Stimulated activated naive CD8-positive, alpha-beta T cell treated with anti-CD3 and anti-CD28 coated beads, Interleukin-15, Interleukin-2, amounts not matched to agents 100 ng/mL and 50 ng/mL, for 24 hours (primary cell): Measurements from ENCODE around the gene MB21D2.
"Not testable (repeated sequence)": the region's sequence is repeated elsewhere in the genome, so short reads cannot be mapped to it uniquely, and the experiment has no call there.

Experiments
- H3K27ac Mint-ChIP-seq: one replicate; pipeline ENCODE4 v1.8.0; 2021; ENCODE audit warnings: mild to moderate bottlenecking, mixed read lengths
- H3K27me3 Mint-ChIP-seq: one replicate; pipeline ENCODE4 v1.8.0; 2021; ENCODE audit warnings: mixed read lengths
- H3K36me3 Mint-ChIP-seq: one replicate; pipeline ENCODE4 v1.8.0; 2021; ENCODE audit warnings: low read depth, mixed read lengths
- H3K4me1 Mint-ChIP-seq: one replicate; pipeline ENCODE4 v1.8.0; 2021; ENCODE audit warnings: low read depth, mixed read lengths
- H3K4me3 Mint-ChIP-seq: one replicate; pipeline ENCODE4 v1.8.0; 2021; ENCODE audit warnings: mild to moderate bottlenecking, mixed read lengths
- H3K9me3 Mint-ChIP-seq: one replicate; pipeline ENCODE4 v1.8.0; 2021; ENCODE audit warnings: mixed read lengths

The MB21D2 gene

DNA sequence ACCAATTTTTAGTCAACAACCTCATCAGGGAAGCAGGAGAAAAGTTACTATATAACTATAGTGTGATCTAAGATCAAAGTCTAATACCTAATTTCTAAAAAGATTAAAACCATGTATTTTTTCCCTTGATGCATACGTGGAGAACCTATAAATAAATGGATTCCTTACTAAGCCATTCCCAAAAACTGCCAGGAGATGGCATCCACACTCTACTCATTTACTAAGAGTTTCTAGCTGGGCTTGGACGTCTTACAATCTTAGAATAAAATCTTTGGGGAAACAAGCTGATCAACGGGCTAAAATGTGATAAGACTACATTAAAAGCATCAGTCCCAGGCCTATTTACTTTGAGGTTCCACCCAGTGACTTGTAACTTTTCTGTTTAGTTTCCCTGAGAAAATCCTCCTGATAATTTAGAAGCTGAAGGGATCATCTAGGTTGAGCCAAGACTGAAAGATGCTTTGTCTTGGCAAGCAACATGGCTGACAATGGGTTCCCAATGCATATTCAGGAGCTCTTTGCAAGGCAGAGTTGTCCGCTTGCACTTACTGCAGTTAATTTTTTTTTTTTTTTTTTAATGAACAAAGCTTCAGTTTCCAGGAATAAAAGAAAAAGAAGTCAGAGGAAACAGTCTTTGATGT lies 104.8 kb downstream of the MB21D2 start:
- peaks cover 16% of the 10 kb centered on the region for H3K4me1 Mint-ChIP-seq
- H3K4me3 Mint-ChIP-seq: no peak overlapping the region
- no peaks in the 10 kb centered on the region for H3K9me3 Mint-ChIP-seq
- H3K36me3 Mint-ChIP-seq: no peaks in the 10 kb centered on the region
- no peak overlapping the region for H3K27ac Mint-ChIP-seq
- H3K27me3 Mint-ChIP-seq: peaks cover 3% of the 10 kb centered on the region

DNA sequence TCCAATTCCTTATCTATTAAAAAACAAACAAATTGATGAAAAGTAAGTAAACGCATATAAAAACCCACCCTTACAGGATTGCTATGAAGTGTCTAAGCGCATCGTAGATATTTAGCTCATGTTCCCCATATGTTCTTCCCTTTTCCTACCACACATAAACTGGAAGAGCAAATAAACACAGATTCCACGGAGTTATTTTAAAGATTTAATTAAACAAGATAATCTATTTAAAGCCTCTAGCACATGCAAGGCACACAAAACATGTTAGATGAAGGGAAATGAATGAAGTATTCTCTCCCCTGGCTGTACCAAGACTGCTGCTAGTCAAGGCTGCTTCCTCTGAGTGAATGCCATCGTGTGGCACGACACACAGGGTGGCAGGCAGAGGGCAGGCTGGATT lies 111.9 kb downstream of the MB21D2 start:
- no peaks in the 10 kb centered on the region for H3K4me1 Mint-ChIP-seq
- H3K27me3 Mint-ChIP-seq: no peaks in the 10 kb centered on the region
- no peaks in the 10 kb centered on the region for H3K36me3 Mint-ChIP-seq
- H3K4me3 Mint-ChIP-seq: no peak overlapping the region
- no peak overlapping the region for H3K27ac Mint-ChIP-seq
- H3K9me3 Mint-ChIP-seq: no peaks in the 10 kb centered on the region

DNA sequence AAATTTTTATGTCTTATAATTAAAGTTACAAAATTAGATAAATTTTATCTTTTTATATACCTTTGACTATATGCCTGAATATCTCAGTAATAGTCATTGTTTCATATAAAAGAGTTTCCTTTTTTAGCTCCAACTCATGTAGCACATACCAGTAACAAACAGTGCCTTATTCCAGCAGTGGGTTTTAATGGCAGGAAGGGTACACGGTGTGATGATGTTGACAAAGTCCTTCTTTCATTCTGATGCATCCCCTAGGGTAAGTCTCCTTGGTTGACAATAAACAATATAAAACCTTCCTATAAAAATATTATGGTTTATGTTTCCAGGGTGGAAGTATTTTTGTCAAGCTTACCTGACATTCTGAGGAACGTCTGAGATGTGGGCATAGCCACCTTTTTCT lies 113.2 kb downstream of the MB21D2 start:
- Mint-ChIP-seq H3K4me3 (no peak overlapping the region), H3K4me1 (no peaks in the 10 kb centered on the region), H3K36me3 (no peaks in the 10 kb centered on the region), H3K27me3 (no peaks in the 10 kb centered on the region), H3K9me3 (no peaks in the 10 kb centered on the region), H3K27ac (no peak overlapping the region)

DNA sequence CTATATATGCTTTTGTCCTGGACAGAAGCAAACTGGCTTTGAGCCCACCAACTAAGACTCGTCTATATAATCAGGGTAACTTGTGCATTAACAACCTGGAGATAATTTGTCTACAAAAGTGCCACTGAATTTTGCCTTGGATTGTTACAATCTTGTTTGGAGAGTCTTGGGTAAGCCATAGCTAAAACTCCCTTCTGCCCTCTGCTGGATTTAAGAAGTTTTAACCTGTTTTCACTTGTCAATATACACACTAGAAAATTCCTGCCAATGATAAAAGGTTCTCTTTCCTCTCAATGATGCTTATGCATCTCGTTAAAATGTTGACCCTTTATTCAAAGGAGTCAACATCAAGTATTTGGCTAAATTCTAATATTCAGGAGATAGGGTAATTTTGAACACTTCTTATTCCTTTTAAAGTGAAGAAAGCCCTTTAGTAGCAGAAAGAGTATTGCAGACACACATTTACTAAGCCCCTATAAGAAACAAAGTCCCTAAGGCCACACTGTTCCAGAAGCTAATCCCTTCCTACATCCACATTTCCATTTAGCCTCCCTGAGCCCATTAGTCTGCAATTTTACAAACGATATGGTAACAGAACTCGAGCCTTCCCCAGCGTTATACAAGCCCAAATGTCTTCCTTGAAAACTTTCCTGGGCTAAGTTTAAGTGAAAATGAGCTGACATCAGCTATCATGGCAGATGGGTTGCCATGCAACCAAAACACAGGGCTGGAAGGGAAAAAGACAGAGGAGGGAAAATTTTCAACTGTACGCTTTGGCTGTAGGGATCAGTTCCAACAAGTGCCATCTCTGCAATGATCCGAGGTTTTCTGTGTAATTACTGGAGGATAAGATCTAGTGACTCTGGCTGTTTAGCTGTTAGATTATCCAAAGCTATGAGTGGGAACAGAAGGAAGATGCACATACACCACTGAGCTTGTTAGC lies 114.4 kb downstream of the MB21D2 start:
- H3K9me3 Mint-ChIP-seq: no peaks in the 10 kb centered on the region
- H3K27ac Mint-ChIP-seq: no peak overlapping the region
- no peaks in the 10 kb centered on the region for H3K27me3 Mint-ChIP-seq
- no peak overlapping the region for H3K4me3 Mint-ChIP-seq
- H3K4me1 Mint-ChIP-seq: no peaks in the 10 kb centered on the region
- H3K36me3 Mint-ChIP-seq: no peaks in the 10 kb centered on the region

DNA sequence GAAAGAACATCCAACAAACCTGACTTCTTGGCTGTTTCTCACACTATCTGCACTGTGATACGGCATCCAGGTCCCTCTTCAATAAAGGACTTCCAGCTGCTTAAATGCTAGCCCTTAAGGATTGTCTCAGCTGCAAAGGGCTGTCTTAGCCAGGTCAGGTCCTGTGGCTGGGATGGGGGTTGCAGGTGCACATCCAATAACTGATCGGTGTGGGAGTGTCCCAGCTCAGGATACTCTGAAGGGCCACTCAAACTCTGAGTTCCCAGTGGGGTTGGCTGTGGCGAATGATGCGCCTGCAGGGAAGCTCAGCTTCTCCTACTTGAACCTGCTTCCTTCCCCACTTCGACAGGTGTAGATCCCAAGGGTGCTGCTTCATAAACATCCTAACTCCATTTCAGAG lies 115.7 kb downstream of the MB21D2 start:
- Mint-ChIP-seq H3K27me3 (no peaks in the 10 kb centered on the region), H3K4me3 (no peak overlapping the region), H3K4me1 (no peaks in the 10 kb centered on the region), H3K9me3 (no peaks in the 10 kb centered on the region), H3K36me3 (no peaks in the 10 kb centered on the region), H3K27ac (no peak overlapping the region)

DNA sequence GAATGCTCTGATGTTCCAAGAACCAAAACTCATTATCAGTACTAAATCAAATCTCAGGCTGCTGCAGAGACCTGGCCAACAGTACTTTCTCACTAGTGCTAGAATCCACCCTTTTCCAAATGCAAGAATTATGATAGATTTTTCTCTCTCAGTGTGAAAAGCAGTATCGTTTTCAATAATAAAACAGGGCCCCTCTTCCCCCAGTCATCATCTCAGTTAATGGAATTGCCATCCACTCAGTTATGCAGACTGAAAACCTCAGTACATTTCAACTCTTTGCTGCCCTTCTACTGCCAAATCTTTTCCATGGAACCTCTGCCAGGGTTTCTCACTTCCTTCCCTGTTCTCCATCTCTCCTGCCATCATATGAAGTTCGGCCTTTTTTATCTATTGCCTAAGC lies 117.9 kb downstream of the MB21D2 start:
- H3K36me3 Mint-ChIP-seq: no peaks in the 10 kb centered on the region
- H3K4me1 Mint-ChIP-seq: no peaks in the 10 kb centered on the region
- H3K4me3 Mint-ChIP-seq: no peak overlapping the region
- no peak overlapping the region for H3K27ac Mint-ChIP-seq
- no peaks in the 10 kb centered on the region for H3K9me3 Mint-ChIP-seq
- H3K27me3 Mint-ChIP-seq: no peaks in the 10 kb centered on the region

DNA sequence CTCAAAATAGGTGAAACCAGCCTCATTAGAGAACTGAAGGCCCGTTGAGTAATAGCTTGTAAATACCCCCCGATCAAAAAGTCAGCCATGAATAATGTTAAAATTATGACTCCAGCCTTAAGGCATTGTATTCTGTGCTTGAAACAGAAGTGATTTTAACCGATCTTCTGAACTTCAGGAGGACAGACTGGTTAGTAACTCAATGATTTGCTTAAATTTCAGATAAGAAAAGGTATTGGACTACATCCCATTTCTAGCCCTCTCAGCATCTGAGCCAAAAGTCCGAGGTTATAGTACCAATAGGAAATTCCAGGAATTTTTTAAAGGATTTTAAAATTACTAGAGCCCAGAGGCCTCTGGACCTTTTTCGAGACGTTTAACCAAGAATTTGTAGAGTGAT lies 122.6 kb downstream of the MB21D2 start:
- no peak overlapping the region for H3K27ac Mint-ChIP-seq
- no peak overlapping the region for H3K4me3 Mint-ChIP-seq
- H3K9me3 Mint-ChIP-seq: no peaks in the 10 kb centered on the region
- no peaks in the 10 kb centered on the region for H3K27me3 Mint-ChIP-seq
- no peaks in the 10 kb centered on the region for H3K4me1 Mint-ChIP-seq
- no peaks in the 10 kb centered on the region for H3K36me3 Mint-ChIP-seq

DNA sequence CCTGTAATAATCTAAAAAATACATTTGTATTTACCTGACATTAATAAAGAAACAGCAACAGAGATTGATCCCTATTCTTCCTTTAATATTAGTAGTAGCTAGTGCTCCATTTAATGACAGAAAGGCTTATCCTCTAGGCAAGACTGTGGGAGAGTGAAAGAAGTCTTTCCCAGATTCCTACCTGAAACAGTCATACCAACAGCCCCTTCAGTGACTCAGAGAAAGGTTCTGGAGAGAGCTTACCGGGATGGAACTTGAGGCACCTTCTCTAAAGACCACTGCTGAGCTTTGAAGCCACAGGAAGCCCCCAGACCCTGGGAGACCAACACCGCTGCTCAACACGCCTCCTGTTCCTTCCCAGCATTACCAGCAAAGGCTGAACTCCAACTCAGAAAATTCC lies 123.4 kb downstream of the MB21D2 start:
- no peaks in the 10 kb centered on the region for H3K9me3 Mint-ChIP-seq
- H3K36me3 Mint-ChIP-seq: no peaks in the 10 kb centered on the region
- no peaks in the 10 kb centered on the region for H3K27me3 Mint-ChIP-seq
- no peak overlapping the region for H3K27ac Mint-ChIP-seq
- H3K4me1 Mint-ChIP-seq: no peaks in the 10 kb centered on the region
- no peak overlapping the region for H3K4me3 Mint-ChIP-seq

DNA sequence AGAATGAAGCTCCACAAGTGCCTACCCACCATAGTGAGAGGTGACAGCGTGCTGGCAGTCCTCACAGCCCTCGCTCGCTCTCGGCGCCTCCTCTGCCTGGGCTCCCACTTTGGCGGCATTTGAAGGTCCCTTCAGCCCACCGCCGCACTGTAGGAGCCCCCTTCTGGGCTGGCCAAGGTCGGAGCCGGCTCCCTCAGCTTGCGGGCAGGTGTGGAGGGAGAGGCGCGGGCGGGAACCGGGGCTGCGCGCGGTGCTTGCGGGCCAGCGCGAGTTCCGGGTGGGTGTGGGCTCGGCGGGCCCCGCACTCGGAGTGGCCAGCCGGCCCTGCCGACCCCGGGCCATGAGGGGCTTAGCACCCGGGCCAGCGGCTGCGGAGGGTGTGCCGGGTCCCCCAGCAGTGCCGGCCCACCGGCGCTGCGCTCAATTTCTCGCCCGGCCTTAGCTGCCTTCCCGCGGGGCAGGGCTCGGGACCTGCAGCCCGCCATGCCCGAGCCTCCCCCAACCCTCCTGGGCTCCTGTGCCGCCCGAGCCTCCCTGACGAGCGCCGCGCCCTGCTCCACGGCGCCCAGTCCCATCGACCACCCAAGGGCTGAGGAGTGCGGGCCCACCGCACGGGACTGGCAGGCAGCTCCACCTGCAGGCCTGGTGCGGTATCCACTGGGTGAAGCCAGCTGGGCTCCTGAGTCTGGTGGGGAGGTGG lies 128.7 kb downstream of the MB21D2 start:
- not testable (repeated sequence) for H3K36me3 Mint-ChIP-seq, H3K27ac Mint-ChIP-seq, H3K9me3 Mint-ChIP-seq, H3K4me3 Mint-ChIP-seq, H3K4me1 Mint-ChIP-seq, H3K27me3 Mint-ChIP-seq

DNA sequence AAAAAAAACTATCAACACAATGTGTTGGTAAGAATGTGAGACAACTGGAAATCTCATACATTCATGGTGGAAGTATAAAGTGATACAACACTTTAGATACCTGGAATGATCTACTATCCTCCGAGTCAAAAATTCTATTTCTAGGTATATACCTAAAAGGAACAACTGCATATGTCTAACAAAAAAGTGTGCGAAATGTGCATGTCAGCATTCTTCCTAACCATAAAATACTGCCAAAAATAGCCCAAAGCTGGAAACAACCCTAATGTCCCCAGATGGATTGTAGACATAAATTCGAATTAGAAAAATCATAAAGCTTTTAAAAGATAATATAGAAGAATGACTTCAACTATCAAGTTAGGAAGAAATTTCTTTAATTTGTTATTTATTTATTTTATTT lies 139.1 kb downstream of the MB21D2 start:
- no peaks in the 10 kb centered on the region for H3K4me1 Mint-ChIP-seq
- no peaks in the 10 kb centered on the region for H3K27me3 Mint-ChIP-seq
- H3K9me3 Mint-ChIP-seq: peaks cover 14% of the 10 kb centered on the region
- no peak overlapping the region for H3K27ac Mint-ChIP-seq
- no peaks in the 10 kb centered on the region for H3K36me3 Mint-ChIP-seq
- H3K4me3 Mint-ChIP-seq: no peak overlapping the region

DNA sequence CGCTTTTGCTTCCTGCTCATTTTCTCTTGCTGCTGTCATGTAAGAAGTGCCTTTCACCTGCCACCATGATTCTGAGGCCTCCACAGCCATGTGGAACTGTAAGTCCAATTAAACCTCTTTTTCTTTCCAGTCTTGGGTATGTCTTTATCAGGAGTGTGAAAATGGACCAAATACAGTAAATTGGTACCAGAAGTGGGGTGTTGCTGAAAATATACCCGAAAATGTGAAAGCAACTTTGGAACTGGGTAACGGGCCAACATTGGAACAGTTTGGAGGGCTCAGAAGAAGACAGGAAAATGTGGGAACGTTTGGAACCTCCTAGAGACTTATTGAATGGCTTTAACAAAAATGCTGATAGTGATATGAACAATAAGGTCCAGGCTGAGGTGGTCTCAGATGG lies 143.3 kb downstream of the MB21D2 start:
- not testable (repeated sequence) for H3K4me1 Mint-ChIP-seq, H3K36me3 Mint-ChIP-seq, H3K4me3 Mint-ChIP-seq, H3K27me3 Mint-ChIP-seq, H3K27ac Mint-ChIP-seq
- peaks cover 16% of the 10 kb centered on the region for H3K9me3 Mint-ChIP-seq

DNA sequence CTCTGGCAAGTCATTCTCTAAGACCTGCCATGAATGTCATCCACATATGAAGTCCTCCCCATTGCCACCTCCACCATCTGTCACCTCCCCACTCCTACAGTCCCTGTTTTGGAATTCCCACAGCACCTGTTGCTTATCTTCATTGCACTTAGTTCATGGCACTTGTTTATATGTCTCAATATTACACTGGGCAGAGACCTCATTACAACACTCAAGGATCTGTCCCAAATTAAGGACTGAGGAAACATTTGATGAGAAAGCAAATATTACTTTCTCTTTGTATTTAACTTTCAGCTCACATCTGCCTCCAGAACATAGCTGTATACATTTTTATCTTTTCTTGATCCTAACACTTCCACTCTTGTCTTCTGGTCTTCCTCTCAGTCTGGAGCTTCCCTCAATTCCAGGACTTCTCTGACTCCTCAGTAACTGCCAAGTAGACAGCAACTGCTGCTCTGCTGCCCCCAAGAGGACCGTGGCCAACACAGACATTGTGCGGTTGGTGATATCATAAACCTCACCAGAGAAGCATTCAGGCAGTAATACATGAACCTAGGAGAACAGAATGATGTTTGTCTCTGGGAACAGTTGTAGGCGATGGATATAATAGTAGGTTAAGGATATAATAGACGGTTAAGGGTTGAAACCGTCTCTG lies 145.3 kb downstream of the MB21D2 start:
- no peak overlapping the region for H3K27ac Mint-ChIP-seq
- H3K36me3 Mint-ChIP-seq: no peaks in the 10 kb centered on the region
- no peaks in the 10 kb centered on the region for H3K27me3 Mint-ChIP-seq
- H3K4me3 Mint-ChIP-seq: no peak overlapping the region
- no peaks in the 10 kb centered on the region for H3K4me1 Mint-ChIP-seq
- H3K9me3 Mint-ChIP-seq: peaks cover 16% of the 10 kb centered on the region

DNA sequence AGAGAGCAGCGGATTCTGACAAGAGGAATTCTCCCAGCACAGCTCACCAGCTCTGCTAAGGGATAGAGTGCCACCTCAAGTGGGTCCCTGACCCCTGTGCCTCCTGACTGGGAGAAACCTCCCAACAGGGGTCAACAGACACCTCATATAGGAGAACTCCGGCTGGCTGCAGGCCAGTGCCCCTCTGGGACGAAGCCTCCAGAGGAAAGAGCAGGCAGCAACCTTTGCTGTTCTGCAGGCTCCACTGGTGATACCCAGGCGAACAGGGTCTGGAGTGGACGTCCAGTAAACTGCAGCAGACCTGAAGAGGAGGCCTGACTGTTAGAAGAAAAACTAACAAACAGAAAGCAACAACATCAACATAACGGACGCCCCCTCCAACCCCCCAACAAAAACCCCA lies 159.0 kb downstream of the MB21D2 start:
- Mint-ChIP-seq H3K4me3 (no peak overlapping the region), H3K27me3 (peaks cover 4% of the 10 kb centered on the region), H3K36me3 (no peaks in the 10 kb centered on the region), H3K4me1 (no peaks in the 10 kb centered on the region), H3K27ac (no peak overlapping the region), H3K9me3 (peaks cover 12% of the 10 kb centered on the region)

DNA sequence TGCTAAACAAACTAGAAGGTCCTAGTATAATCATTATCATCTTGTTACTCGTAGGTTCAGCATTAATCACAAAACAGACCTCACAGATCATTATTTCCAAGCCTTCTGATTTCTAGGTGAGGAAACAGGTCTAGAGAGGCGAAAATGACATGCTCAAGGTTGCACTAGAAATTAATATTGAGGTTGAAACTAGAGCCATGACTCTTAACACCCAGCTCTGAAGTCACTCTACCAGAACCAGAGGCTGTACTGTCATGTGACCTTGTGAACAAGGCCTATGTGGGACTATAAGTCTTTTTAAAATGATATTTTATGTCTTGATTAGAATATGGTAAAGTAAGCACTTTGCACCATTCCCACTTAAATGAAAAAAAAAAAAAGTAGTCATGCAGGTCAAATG lies 166.5 kb downstream of the MB21D2 start:
- no peaks in the 10 kb centered on the region for H3K4me1 Mint-ChIP-seq

DNA sequence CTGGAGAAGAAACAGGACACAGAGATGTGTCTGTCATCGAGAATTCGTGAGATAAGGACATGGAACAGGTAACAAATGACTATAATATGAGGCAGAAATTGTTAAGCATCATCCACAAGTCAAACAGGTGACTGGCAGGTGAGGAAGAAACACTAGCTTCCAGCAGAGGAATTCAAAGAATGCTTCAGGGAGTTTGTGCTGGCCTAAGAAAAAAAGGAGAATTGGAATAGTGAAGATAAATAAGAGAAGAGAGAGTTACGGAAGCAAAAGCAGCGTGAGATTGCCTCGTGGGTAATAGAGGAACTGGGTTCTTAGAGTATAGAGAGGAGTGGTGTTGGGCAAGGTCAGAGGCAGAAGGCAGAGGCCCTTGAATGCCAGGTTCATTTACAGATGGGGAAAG lies 167.5 kb downstream of the MB21D2 start:
- peaks cover 5% of the 10 kb centered on the region for H3K9me3 Mint-ChIP-seq
- H3K4me3 Mint-ChIP-seq: no peak overlapping the region
- H3K27me3 Mint-ChIP-seq: no peaks in the 10 kb centered on the region
- H3K4me1 Mint-ChIP-seq: no peaks in the 10 kb centered on the region
- H3K36me3 Mint-ChIP-seq: no peaks in the 10 kb centered on the region
- H3K27ac Mint-ChIP-seq: no peak overlapping the region

More for the DNA sequence above, 166.5 kb downstream of the MB21D2 start:
- peaks cover 8% of the 10 kb centered on the region for H3K9me3 Mint-ChIP-seq
- H3K27ac Mint-ChIP-seq: no peak overlapping the region
- H3K27me3 Mint-ChIP-seq: peaks cover 3% of the 10 kb centered on the region
- H3K4me3 Mint-ChIP-seq: no peak overlapping the region
- H3K36me3 Mint-ChIP-seq: no peaks in the 10 kb centered on the region
